Measurements from ENCODE around the gene CDC26.

DNA sequence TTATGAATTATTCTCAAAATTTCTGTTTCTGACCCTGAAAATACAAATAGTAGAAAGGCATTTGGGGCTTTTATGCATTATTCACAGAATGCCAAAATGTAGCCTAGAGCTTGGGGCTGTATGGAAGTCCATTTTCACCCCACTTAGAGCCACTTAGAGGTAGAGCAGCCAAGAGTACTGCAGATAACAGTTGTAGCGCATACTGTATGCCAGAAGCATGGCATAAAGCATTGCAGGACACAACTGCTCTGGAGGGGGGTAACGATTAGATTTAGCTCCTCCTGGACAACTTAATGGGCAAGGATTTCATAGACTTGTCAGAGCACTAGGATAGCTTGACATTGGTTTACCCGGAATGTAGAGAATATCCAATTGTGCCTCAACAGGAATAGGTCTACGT, 38.3 kb downstream of the CDC26 start:
- TF ChIP-seq, protein P1, sequence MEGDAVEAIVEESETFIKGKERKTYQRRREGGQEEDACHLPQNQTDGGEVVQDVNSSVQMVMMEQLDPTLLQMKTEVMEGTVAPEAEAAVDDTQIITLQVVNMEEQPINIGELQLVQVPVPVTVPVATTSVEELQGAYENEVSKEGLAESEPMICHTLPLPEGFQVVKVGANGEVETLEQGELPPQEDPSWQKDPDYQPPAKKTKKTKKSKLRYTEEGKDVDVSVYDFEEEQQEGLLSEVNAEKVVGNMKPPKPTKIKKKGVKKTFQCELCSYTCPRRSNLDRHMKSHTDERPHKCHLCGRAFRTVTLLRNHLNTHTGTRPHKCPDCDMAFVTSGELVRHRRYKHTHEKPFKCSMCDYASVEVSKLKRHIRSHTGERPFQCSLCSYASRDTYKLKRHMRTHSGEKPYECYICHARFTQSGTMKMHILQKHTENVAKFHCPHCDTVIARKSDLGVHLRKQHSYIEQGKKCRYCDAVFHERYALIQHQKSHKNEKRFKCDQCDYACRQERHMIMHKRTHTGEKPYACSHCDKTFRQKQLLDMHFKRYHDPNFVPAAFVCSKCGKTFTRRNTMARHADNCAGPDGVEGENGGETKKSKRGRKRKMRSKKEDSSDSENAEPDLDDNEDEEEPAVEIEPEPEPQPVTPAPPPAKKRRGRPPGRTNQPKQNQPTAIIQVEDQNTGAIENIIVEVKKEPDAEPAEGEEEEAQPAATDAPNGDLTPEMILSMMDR (conservative IDR thresholded peaks at IDR 0.05; ENCODE audit: low read depth, low read length) = no peak
- TF ChIP-seq EZH2 (IDR thresholded peaks at IDR 0.05; ENCODE audit: borderline replicate concordance, low read depth, low read length, poor library complexity, severe bottlenecking) = no peak

Data from A673 (cell line).